GM19351 (cell line): ENCODE results near the gene NPAS3.

Source experiments
- ATAC-seq: cut with Tn5 transposase; IDR thresholded peaks from one replicate; pipeline ENCODE4 v1.9.1; 2021; ENCODE audit warnings: mild to moderate bottlenecking, moderate library complexity; ENCODE audit not compliant: unreplicated experiment

NPAS3 gene

GRCh38 chr14:33249233-33249820 lies 310.6 kb downstream of the NPAS3 start:
- ATAC-seq, result no peak

GRCh38 chr14:33250963-33251362 lies 312.3 kb downstream of the NPAS3 start:
- no peak for ATAC-seq

- ATAC-seq, result no peak
These were observed 315.7 kb downstream of the NPAS3 start for GRCh38 chr14:33254342-33254741.

GRCh38 chr14:33254861-33255395 lies 316.2 kb downstream of the NPAS3 start:
- ATAC-seq, result no peak

- ATAC-seq, result no peak
These were observed 319.1 kb downstream of the NPAS3 start for GRCh38 chr14:33257796-33258195.

GRCh38 chr14:33259764-33260163 lies 321.1 kb downstream of the NPAS3 start:
- ATAC-seq, result no peak

- ATAC-seq, result no peak
These were observed 332.5 kb downstream of the NPAS3 start for GRCh38 chr14:33271216-33271615.

- no peak for ATAC-seq
These were observed 333.2 kb downstream of the NPAS3 start for GRCh38 chr14:33271891-33272290.

GRCh38 chr14:33273978-33274377 lies 335.3 kb downstream of the NPAS3 start:
- ATAC-seq, result no peak

- no peak for ATAC-seq
These were observed 337.2 kb downstream of the NPAS3 start for GRCh38 chr14:33275879-33276278.

- ATAC-seq, result no peak
These were observed 341.2 kb downstream of the NPAS3 start for GRCh38 chr14:33279865-33280264.

GRCh38 chr14:33280646-33281045 lies 342.0 kb downstream of the NPAS3 start:
- no peak for ATAC-seq

- no peak for ATAC-seq
These were observed 343.9 kb downstream of the NPAS3 start for GRCh38 chr14:33282331-33283230.

GRCh38 chr14:33285902-33286700 lies 347.4 kb downstream of the NPAS3 start:
- ATAC-seq, result no peak

- ATAC-seq, result no peak
These were observed 348.5 kb downstream of the NPAS3 start for GRCh38 chr14:33287189-33287588.

- ATAC-seq, result no peak
These were observed 352.0 kb downstream of the NPAS3 start for GRCh38 chr14:33290641-33291040.

- no peak for ATAC-seq
These were observed 352.9 kb downstream of the NPAS3 start for GRCh38 chr14:33291529-33292104.

GRCh38 chr14:33294419-33294818 lies 355.7 kb downstream of the NPAS3 start:
- ATAC-seq, result no peak

- no peak for ATAC-seq
These were observed 358.9 kb downstream of the NPAS3 start for GRCh38 chr14:33297565-33297964.

- ATAC-seq, result no peak
These were observed 369.1 kb downstream of the NPAS3 start for GRCh38 chr14:33307691-33308251.

- ATAC-seq, result no peak
These were observed 370.4 kb downstream of the NPAS3 start for GRCh38 chr14:33309106-33309505.
